Left kidney (tissue), 2 donors: ENCODE data around the gene MARCHF2. TPM values are rescaled to one million over a fixed set of nuclear protein-coding genes. Genes with fewer than 3 reads are reported as not detected.
"Not testable (repeated sequence)": the region's sequence is repeated elsewhere in the genome, so short reads cannot be mapped to it uniquely, and the experiment has no call there.

Experiments
- DNase-seq: peaks from one replicate; pipeline ENCODE4 v3.0.0-alpha.2; 2013
- polyA plus RNA-seq: library from polyadenylated mRNA; unstranded; fragments of 120-200 nt; gene quantifications from one replicate; pipeline ENCODE4 v1.2.1, GENCODE V29; 2013; ENCODE audit not compliant: insufficient read length

The MARCHF2 gene
- polyA plus RNA-seq, 1 donor, result 12.4 TPM

- no peak for DNase-seq
These were observed 8.5 kb upstream of the MARCHF2 start for GRCh38 chr19:8404391-8405151.

GRCh38 chr19:8410718-8411117 is 2.4 kb upstream of the MARCHF2 start:
- DNase-seq, result not testable (repeated sequence)

- DNase-seq, result no peak
These were observed 507 bp downstream of the MARCHF2 start for GRCh38 chr19:8413629-8413995.

- DNase-seq, result no peak
These were observed 3.7 kb downstream of the MARCHF2 start for GRCh38 chr19:8416796-8417195.

GRCh38 chr19:8421484-8422461 is 8.7 kb downstream of the MARCHF2 start:
- no peak for DNase-seq

GRCh38 chr19:8423817-8424223 is 10.7 kb downstream of the MARCHF2 start:
- no peak for DNase-seq

GRCh38 chr19:8425331-8425730 is 12.2 kb downstream of the MARCHF2 start:
- not testable (repeated sequence) for DNase-seq

GRCh38 chr19:8426283-8426682 is 13.2 kb downstream of the MARCHF2 start:
- DNase-seq, result no peak

- DNase-seq, result no peak
These were observed 15.9 kb downstream of the MARCHF2 start for GRCh38 chr19:8429044-8429443.

GRCh38 chr19:8429826-8430225 is 16.7 kb downstream of the MARCHF2 start:
- DNase-seq, result no peak

GRCh38 chr19:8430650-8431049 is 17.5 kb downstream of the MARCHF2 start:
- no peak for DNase-seq

GRCh38 chr19:8438236-8438635 is 25.1 kb downstream of the MARCHF2 start:
- DNase-seq, result no peak

- DNase-seq, result no peak
These were observed 28.8 kb downstream of the MARCHF2 start for GRCh38 chr19:8441725-8442544.

GRCh38 chr19:8444140-8444676 is 31.1 kb downstream of the MARCHF2 start:
- not testable (repeated sequence) for DNase-seq

- peak; percentile 98 for DNase-seq
These were observed 31.8 kb downstream of the MARCHF2 start, which contains the start of gene HNRNPM for GRCh38 chr19:8444677-8445487. Gene HNRNPM, plus strand, starts transcription at chr19:8444975. Its CDS starts 24 bp downstream, at chr19:8444999.

- no peak for DNase-seq
These were observed 32.4 kb downstream of the MARCHF2 start for GRCh38 chr19:8445488-8446001.

- no peak for DNase-seq
These were observed 33.1 kb downstream of the MARCHF2 start for GRCh38 chr19:8446061-8446709.

GRCh38 chr19:8449830-8450229 is 36.7 kb downstream of the MARCHF2 start:
- no peak for DNase-seq

- DNase-seq, result no peak
These were observed 38.3 kb downstream of the MARCHF2 start for GRCh38 chr19:8451377-8451776.

- DNase-seq, result no peak
These were observed 38.8 kb downstream of the MARCHF2 start for GRCh38 chr19:8451885-8452284.
